Mesendoderm (in vitro differentiated cells): ENCODE data around the gene RAB23.
A peak's percentile ranks its signal among the peaks of the same experiment; 100 is the strongest.

Experiments used
- DNase-seq: peaks from one replicate; pipeline ENCODE4 v3.0.0; 2013
- H2AK5ac ChIP-seq: 2 replicates; pipeline ENCODE4 v1.6.1; 2013; ENCODE audit warnings: low read length, inconsistent platforms
- H2BK120ac ChIP-seq: 2 replicates; pipeline ENCODE4 v1.6.1; 2013; ENCODE audit warnings: low read depth, mild to moderate bottlenecking, low read length, moderate library complexity, mixed read lengths
- H2BK15ac ChIP-seq: replicated peaks from 2 replicates; pipeline ENCODE4 v1.6.1; 2013; ENCODE audit warnings: low read depth, mild to moderate bottlenecking, moderate library complexity
- H2BK5ac ChIP-seq: 2 replicates; pipeline ENCODE4 v1.6.1; 2013; ENCODE audit warnings: low read length, inconsistent platforms
- H3K18ac ChIP-seq: 2 replicates; pipeline ENCODE4 v1.6.1; 2013; ENCODE audit warnings: mild to moderate bottlenecking, low read length, mixed read lengths
- H3K23ac ChIP-seq: one replicate; pipeline ENCODE4 v1.6.1; 2013; ENCODE audit warnings: low read length
- H3K27ac ChIP-seq: 2 replicates; pipeline ENCODE4 v1.5.1; 2013; ENCODE audit warnings: low read depth, mild to moderate bottlenecking, inconsistent platforms, low read length, moderate library complexity
- H3K27me3 ChIP-seq: 2 replicates; pipeline ENCODE4 v1.6.1; 2013; ENCODE audit warnings: low read length, control low read depth, mild to moderate bottlenecking, inconsistent platforms; ENCODE audit not compliant: insufficient read depth, poor library complexity
- H3K36me3 ChIP-seq: 2 replicates; pipeline ENCODE4 v1.6.1; 2013; ENCODE audit warnings: low read length, inconsistent platforms; ENCODE audit not compliant: control insufficient read depth, insufficient read depth
- H3K4ac ChIP-seq: one replicate; pipeline ENCODE4 v1.6.1; 2013; ENCODE audit warnings: low read depth, mild to moderate bottlenecking, low read length, moderate library complexity
- H3K4me1 ChIP-seq: 2 replicates; pipeline ENCODE4 v1.6.1; 2013; ENCODE audit warnings: low read depth, low read length, inconsistent platforms; ENCODE audit not compliant: control insufficient read depth
- H3K4me2 ChIP-seq: 2 replicates; pipeline ENCODE4 v1.6.1; 2013; ENCODE audit warnings: low read length
- H3K4me3 ChIP-seq: 2 replicates; pipeline ENCODE4 v1.5.1; 2013; ENCODE audit warnings: mild to moderate bottlenecking, low read length
- H3K56ac ChIP-seq: one replicate; pipeline ENCODE4 v1.6.1; 2013; ENCODE audit warnings: low read length
- H3K79me1 ChIP-seq: 2 replicates; pipeline ENCODE4 v1.6.1; 2013; ENCODE audit warnings: low read length, inconsistent platforms
- H3K79me2 ChIP-seq: 2 replicates; pipeline ENCODE4 v1.6.1; 2013; ENCODE audit warnings: mild to moderate bottlenecking, low read length; ENCODE audit not compliant: control insufficient read depth, insufficient read depth
- H3K9ac ChIP-seq: 2 replicates; pipeline ENCODE4 v1.6.1; 2013; ENCODE audit warnings: low read length, inconsistent platforms
- H4K5ac ChIP-seq: one replicate; pipeline ENCODE4 v1.6.1; 2013; ENCODE audit warnings: low read length
- H4K8ac ChIP-seq: one replicate; pipeline ENCODE4 v1.6.1; 2013; ENCODE audit warnings: low read depth, mild to moderate bottlenecking, control low read depth, low read length, moderate library complexity
- WGBS: extraction: QIAGEN DNeasy Blood & Tissue Kit; methylation state at CpG from one replicate; pipeline ENCODE4 v1.1.7; 2013; ENCODE audit warnings: low lambda C conversion rate, missing lambda C conversion rate; ENCODE audit not compliant: insufficient coverage; ENCODE audit errors: extremely low coverage; 5-methylcytosine and 5-hydroxymethylcytosine counted together

Gene RAB23

GRCh38 chr6:57180596-57180995 lies 41.5 kb downstream of the RAB23 start:
- Histone ChIP-seq H2AK5ac (no peak overlapping the region), H2BK15ac (no peak overlapping the region), H3K4me3 (no peak overlapping the region), H3K36me3 (peaks cover 2% of the 10 kb centered on the region), H2BK5ac (no peak overlapping the region), H3K4me2 (no peak overlapping the region), H3K56ac (no peak overlapping the region), H4K8ac (no peak overlapping the region), H3K27me3 (no peaks in the 10 kb centered on the region), H4K5ac (no peak overlapping the region), H3K23ac (no peak overlapping the region), H3K79me2 (peaks cover 16% of the 10 kb centered on the region), H3K18ac (no peak overlapping the region), H3K4ac (no peak overlapping the region), H3K79me1 (peaks cover 6% of the 10 kb centered on the region), H2BK120ac (no peak overlapping the region), H3K9ac (no peak overlapping the region), H3K27ac (no peak overlapping the region), H3K4me1 (peaks cover 2% of the 10 kb centered on the region)
- DNase-seq: no peak
- WGBS: no CpG with 5 or more reads among the region's 3 CpGs

- no peak for DNase-seq
- H3K4me1 ChIP-seq: peaks cover 2% of the 10 kb centered on the region
- peaks cover 23% of the 10 kb centered on the region for H3K79me2 ChIP-seq
- no peak overlapping the region for H3K23ac ChIP-seq
- H3K27me3 ChIP-seq: no peaks in the 10 kb centered on the region
- no peak overlapping the region for H2BK5ac ChIP-seq
- no peak overlapping the region for H3K4me3 ChIP-seq
- H2AK5ac ChIP-seq: no peak overlapping the region
- H3K4ac ChIP-seq: no peak overlapping the region
- WGBS: no CpG with 5 or more reads among the region's 11 CpGs
- no peak overlapping the region for H4K8ac ChIP-seq
- no peak overlapping the region for H3K27ac ChIP-seq
- peaks cover 6% of the 10 kb centered on the region for H3K79me1 ChIP-seq
- H3K36me3 ChIP-seq: no peaks in the 10 kb centered on the region
- no peak overlapping the region for H2BK120ac ChIP-seq
- H3K56ac ChIP-seq: no peak overlapping the region
- H3K9ac ChIP-seq: no peak overlapping the region
- no peak overlapping the region for H3K18ac ChIP-seq
- H4K5ac ChIP-seq: no peak overlapping the region
- H3K4me2 ChIP-seq: no peak overlapping the region
- no peak overlapping the region for H2BK15ac ChIP-seq
These were observed 44.4 kb downstream of the RAB23 start for GRCh38 chr6:57177545-57178265.

DNA sequence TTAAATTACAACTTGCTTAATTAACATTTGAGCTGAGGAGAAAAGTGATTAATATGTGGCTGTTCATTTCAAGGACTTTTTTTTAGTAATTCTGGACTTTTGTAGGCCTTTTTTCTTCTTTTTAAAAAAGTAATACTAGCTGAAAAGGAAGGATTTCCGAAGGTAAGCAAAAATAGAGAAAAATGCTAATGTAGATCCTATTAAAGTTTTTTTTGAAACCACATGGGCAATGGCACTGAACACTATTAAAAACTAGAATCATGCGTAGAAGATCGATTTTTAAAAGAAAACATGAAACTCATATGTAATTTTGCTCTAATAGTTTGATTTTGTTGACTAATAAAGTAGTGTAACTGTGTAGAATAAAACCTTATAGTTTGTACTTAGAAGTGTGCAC lies 47.6 kb downstream of the RAB23 start:
- Histone ChIP-seq H3K23ac (no peak overlapping the region), H3K27ac (no peak overlapping the region), H4K5ac (no peak overlapping the region), H2AK5ac (no peak overlapping the region), H3K18ac (no peak overlapping the region), H3K4me1 (peaks cover 2% of the 10 kb centered on the region), H3K4me3 (no peak overlapping the region), H2BK15ac (no peak overlapping the region), H3K4ac (no peak overlapping the region), H3K79me1 (peaks cover 4% of the 10 kb centered on the region), H3K27me3 (no peaks in the 10 kb centered on the region), H3K4me2 (no peak overlapping the region), H2BK120ac (no peak overlapping the region), H4K8ac (no peak overlapping the region), H3K79me2 (peaks cover 21% of the 10 kb centered on the region), H3K36me3 (no peaks in the 10 kb centered on the region), H2BK5ac (no peak overlapping the region), H3K56ac (no peak overlapping the region), H3K9ac (no peak overlapping the region)
- no CpG with 5 or more reads among the region's 3 CpGs for WGBS
- no peak for DNase-seq

- H3K23ac ChIP-seq: no peak overlapping the region
- H2BK15ac ChIP-seq: peak overlapping the region; percentile 64
- H3K4me3 ChIP-seq: no peak overlapping the region
- H3K4me1 ChIP-seq: peaks cover 2% of the 10 kb centered on the region
- H3K36me3 ChIP-seq: no peaks in the 10 kb centered on the region
- H3K9ac ChIP-seq: peak overlapping the region; percentile 55
- H3K79me2 ChIP-seq: peaks cover 19% of the 10 kb centered on the region
- no peak overlapping the region for H4K5ac ChIP-seq
- H3K27me3 ChIP-seq: no peaks in the 10 kb centered on the region
- no peak overlapping the region for H2BK120ac ChIP-seq
- peak overlapping the region; percentile 50 for H3K4me2 ChIP-seq
- H4K8ac ChIP-seq: no peak overlapping the region
- peak overlapping the region; percentile 77 for H3K56ac ChIP-seq
- peaks cover 4% of the 10 kb centered on the region for H3K79me1 ChIP-seq
- no CpG with 5 or more reads among the region's 5 CpGs for WGBS
- H3K27ac ChIP-seq: peak overlapping the region; percentile 89
- H2BK5ac ChIP-seq: no peak overlapping the region
- H3K18ac ChIP-seq: peak overlapping the region; percentile 65
- no peak overlapping the region for H2AK5ac ChIP-seq
- H3K4ac ChIP-seq: peak overlapping the region; percentile 49
- DNase-seq: peak; percentile 82
These were observed 48.1 kb downstream of the RAB23 start for GRCh38 chr6:57173886-57174510.

DNA sequence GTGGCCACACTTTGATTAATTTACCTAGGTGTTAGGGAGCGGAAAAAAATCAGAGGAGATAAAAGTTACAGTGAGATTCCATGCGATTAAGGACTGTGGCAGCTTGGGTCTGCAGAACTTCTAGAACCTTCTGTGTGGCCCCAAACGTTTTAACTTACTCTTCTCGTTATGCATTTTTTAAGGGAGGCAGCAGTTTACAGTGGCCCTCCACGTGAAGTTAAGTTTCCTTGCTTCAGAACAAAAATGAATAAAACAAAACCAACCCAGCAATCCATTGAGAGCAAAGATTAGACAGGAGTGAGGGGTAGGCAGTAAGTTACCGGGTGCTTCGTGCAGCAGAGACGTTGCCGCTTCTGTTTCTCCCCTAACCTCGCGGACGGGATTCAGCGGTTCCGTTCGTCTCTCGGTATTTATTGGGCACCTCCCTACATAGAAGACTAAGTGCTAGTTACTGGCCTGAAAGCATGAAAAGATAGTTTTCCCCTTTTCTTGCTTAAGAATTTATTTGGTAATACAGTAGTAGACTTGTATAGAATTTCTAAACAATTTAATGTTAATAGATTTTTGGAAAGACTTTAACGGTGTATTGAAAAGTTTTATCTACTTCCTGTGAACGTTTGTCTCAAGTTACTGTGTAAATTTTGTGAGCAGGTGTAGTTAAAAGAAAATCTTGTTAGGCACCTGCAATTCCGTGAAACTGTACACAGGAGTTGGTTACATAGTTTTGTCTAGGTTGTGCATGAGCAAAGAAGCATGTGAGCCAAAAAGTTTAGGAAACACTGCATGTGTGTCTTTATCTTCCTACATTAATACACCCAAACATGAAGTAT lies 48.8 kb downstream of the RAB23 start:
- Histone ChIP-seq H3K23ac (no peak overlapping the region), H3K27ac (peak overlapping the region; percentile 82)
- peak; percentile 56 for DNase-seq

More for the DNA sequence above, 48.8 kb downstream of the RAB23 start:
- Histone ChIP-seq H3K56ac (peak overlapping the region; percentile 93), H3K36me3 (no peaks in the 10 kb centered on the region), H3K4me1 (peaks cover 2% of the 10 kb centered on the region), H2AK5ac (no peak overlapping the region), H3K79me2 (peaks cover 18% of the 10 kb centered on the region), H3K4me3 (peak overlapping the region; percentile 17), H3K79me1 (peaks cover 4% of the 10 kb centered on the region), H2BK15ac (no peak overlapping the region), H3K9ac (peak overlapping the region; percentile 83), H3K4ac (peak overlapping the region; percentile 96), H4K8ac (no peak overlapping the region), H3K4me2 (peak overlapping the region; percentile 64), H3K27me3 (no peaks in the 10 kb centered on the region), H4K5ac (no peak overlapping the region), H3K18ac (peak overlapping the region; percentile 85), H2BK120ac (no peak overlapping the region), H2BK5ac (peak overlapping the region; percentile 24)
- no CpG with 5 or more reads among the region's 19 CpGs for WGBS
